Right lobe of liver (tissue), 4 donors: ENCODE measurements around the gene BRD2.

Experiments
- CTCF ChIP-seq, 4 donors: fragments of 200-600 bp in 3 of 4; fragments of 450-650 bp in 1 of 4; IDR thresholded peaks; one replicate each; pipeline versions ENCODE4 v1.5.1 to v1.8.0; 2016 to 2022; ENCODE audit warnings: antibody characterized with exemption in 4 of 4, mild to moderate bottlenecking in 2 of 4
- POLR2A ChIP-seq: fragments of 450-650 bp; IDR thresholded peaks from one replicate; pipeline ENCODE4 v1.6.1; 2017; ENCODE audit warnings: antibody characterized with exemption, mild to moderate bottlenecking
- donor health status: DM: no; HTN: no; CAD: no.
- donor health status: DM: no; HTN: no; CAD: no.
- donor health status: DM: no; HTN: yes; CAD: no.

- no peak for TF ChIP-seq POLR2A
- no peak for TF ChIP-seq CTCF (IDR thresholded peaks at IDR 0.05)
These were observed 47.7 kb upstream of the BRD2 start for GRCh38 chr6:32920715-32921114.
